ENCODE results near the gene AFDN. TPM values are rescaled to one million over a fixed set of nuclear protein-coding genes. Genes with fewer than 3 reads are reported as not detected.

Gene AFDN
- total RNA-seq, 1 donor, result 13.1 TPM

DNA sequence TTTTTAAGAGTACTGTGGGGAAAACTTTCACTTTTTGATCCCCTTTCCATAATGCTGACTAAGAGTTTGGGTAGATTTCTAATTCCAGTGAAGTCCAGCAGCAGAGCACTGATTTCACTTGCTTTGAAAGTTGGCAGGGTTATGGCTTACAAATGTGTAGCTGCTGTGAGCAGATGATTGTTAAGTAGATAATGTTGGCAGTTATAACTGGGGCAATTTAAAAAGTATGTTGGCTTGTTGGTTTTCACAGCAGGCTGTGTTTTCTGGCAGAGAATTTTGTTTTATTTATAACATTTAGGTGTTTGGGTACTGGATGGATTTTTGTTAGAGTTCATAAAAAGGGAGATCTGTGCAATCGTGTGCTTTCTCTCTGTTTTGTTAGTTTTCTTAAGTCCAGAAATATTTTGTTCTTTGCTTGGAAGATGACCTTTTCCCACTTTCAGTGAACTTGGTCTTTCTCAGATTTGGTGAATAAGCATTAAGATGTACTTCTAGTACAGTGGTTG lies 31.4 kb downstream of the AFDN start:
- Histone ChIP-seq H3K4me1 (ENCODE audit: insufficient read depth, low read length) (no peaks in the 10 kb centered on the region), H3K9me3 (ENCODE audit: low read depth, low read length) (no peaks in the 10 kb centered on the region), H3K4me3 (ENCODE audit: low read length) (no peak overlapping the region), H3K27me3 (ENCODE audit: insufficient read depth, low read length) (peaks cover 10% of the 10 kb centered on the region)

- peaks cover 8% of the 10 kb centered on the region for H3K27me3 ChIP-seq (ENCODE audit: insufficient read depth, low read length)
- no peaks in the 10 kb centered on the region for H3K9me3 ChIP-seq (ENCODE audit: low read depth, low read length)
- no peaks in the 10 kb centered on the region for H3K4me1 ChIP-seq (ENCODE audit: insufficient read depth, low read length)
- no peak overlapping the region for H3K4me3 ChIP-seq (ENCODE audit: low read length)
Measured at GRCh38 chr6:167858842-167859664, 32.3 kb downstream of the AFDN start.

DNA sequence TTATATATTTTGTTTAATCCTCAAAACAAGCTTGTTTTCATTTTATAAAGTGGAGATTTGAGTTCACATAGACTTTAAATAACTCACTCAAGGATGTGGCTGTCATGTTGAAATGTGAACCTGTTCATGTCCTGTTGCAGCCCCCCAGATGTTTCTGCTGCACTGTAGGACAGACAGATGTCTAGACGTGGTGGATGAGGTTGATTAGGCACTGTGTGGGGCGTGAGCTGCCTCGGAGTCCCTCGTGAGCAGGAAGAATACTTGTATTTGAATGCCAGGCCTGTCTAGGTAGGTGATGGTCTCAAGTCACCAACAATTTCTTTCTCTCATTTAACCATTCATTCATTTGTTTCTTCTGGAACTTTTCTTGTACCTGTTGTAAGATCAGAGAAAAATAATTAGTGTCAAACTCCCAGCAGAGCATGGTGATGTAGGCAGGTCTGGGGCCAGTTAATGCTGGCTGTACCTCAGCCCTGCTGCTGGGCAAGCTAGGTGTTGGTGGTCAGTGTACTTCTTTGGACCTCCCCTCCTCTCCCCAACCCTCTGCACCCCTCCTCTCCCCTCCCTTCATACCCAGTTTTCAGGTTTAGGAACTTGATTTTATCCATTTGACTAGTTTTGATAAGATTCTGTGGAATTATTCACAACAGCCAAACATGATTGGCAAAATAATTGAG lies 34.0 kb downstream of the AFDN start:
- peaks cover 1% of the 10 kb centered on the region for H3K27me3 ChIP-seq (ENCODE audit: insufficient read depth, low read length)
- H3K9me3 ChIP-seq (ENCODE audit: low read depth, low read length), result no peaks in the 10 kb centered on the region
- H3K4me3 ChIP-seq (ENCODE audit: low read length), result no peak overlapping the region
- no peaks in the 10 kb centered on the region for H3K4me1 ChIP-seq (ENCODE audit: insufficient read depth, low read length)

DNA sequence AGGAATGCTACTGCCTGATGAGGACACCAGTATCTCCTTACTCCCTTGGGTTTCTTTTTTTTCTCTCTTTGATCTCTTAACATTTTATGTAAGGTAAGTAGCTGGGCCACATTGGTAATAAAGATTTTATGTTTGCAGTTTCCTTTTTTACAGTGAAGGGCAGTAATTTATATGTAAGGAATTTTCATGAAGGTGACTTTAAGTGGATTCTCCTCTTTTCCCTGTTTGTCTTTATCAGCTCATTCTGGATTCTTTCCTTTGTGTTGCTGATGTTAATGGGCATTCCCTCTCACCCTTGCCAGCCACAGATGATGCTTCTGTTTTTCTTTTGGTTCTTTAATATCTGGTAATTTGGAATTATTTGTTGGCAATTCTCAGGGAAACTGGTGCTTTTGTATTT lies 34.7 kb downstream of the AFDN start:
- no peaks in the 10 kb centered on the region for H3K4me1 ChIP-seq (ENCODE audit: insufficient read depth, low read length)
- no peaks in the 10 kb centered on the region for H3K27me3 ChIP-seq (ENCODE audit: insufficient read depth, low read length)
- no peak overlapping the region for H3K4me3 ChIP-seq (ENCODE audit: low read length)
- no peaks in the 10 kb centered on the region for H3K9me3 ChIP-seq (ENCODE audit: low read depth, low read length)

GRCh38 chr6:167863897-167864296 lies 37.2 kb downstream of the AFDN start:
- no peaks in the 10 kb centered on the region for H3K9me3 ChIP-seq (ENCODE audit: low read depth, low read length)
- H3K27me3 ChIP-seq (ENCODE audit: insufficient read depth, low read length), result no peaks in the 10 kb centered on the region
- no peak overlapping the region for H3K4me3 ChIP-seq (ENCODE audit: low read length)
- H3K4me1 ChIP-seq (ENCODE audit: insufficient read depth, low read length), result no peaks in the 10 kb centered on the region

DNA sequence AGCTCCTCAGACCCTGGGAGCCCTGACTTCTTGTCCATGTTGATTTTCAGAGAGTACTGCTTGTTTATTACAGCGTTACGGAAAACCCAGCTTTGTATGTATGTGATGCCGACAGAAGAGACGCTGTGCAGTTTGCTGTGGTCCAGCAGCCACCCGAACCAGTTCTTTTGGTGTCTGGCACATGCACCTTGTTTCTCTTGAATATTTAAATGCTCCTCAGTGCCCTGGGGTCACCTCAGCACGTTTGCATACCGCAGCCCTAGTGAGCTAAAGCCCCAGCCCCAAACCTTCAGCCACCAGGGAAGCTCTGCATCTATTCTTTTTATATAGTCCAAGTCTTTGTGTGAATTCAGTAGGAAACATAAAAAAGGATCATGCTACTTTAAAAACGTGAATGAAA lies 39.9 kb downstream of the AFDN start:
- no peaks in the 10 kb centered on the region for H3K27me3 ChIP-seq (ENCODE audit: insufficient read depth, low read length)
- H3K4me1 ChIP-seq (ENCODE audit: insufficient read depth, low read length), result no peaks in the 10 kb centered on the region
- H3K9me3 ChIP-seq (ENCODE audit: low read depth, low read length), result no peaks in the 10 kb centered on the region

GRCh38 chr6:167870321-167870720 lies 43.6 kb downstream of the AFDN start:
- Histone ChIP-seq H3K4me1 (ENCODE audit: insufficient read depth, low read length) (no peaks in the 10 kb centered on the region), H3K4me3 (ENCODE audit: low read length) (no peak overlapping the region), H3K9me3 (ENCODE audit: low read depth, low read length) (no peaks in the 10 kb centered on the region), H3K27me3 (ENCODE audit: insufficient read depth, low read length) (no peaks in the 10 kb centered on the region)

More for the DNA sequence above, 39.9 kb downstream of the AFDN start:
- no peak overlapping the region for H3K4me3 ChIP-seq (ENCODE audit: low read length)

- Histone ChIP-seq H3K4me1 (ENCODE audit: insufficient read depth, low read length) (no peaks in the 10 kb centered on the region), H3K4me3 (ENCODE audit: low read length) (no peak overlapping the region), H3K9me3 (ENCODE audit: low read depth, low read length) (no peaks in the 10 kb centered on the region), H3K27me3 (ENCODE audit: insufficient read depth, low read length) (no peaks in the 10 kb centered on the region)
Measured at GRCh38 chr6:167872538-167873210, 46.0 kb downstream of the AFDN start.

- Histone ChIP-seq H3K27me3 (ENCODE audit: insufficient read depth, low read length) (no peaks in the 10 kb centered on the region), H3K4me3 (ENCODE audit: low read length) (no peak overlapping the region)
Measured at GRCh38 chr6:167877994-167878779, 51.5 kb downstream of the AFDN start.

GRCh38 chr6:167879612-167880011 lies 52.9 kb downstream of the AFDN start:
- no peaks in the 10 kb centered on the region for H3K27me3 ChIP-seq (ENCODE audit: insufficient read depth, low read length)
- no peaks in the 10 kb centered on the region for H3K9me3 ChIP-seq (ENCODE audit: low read depth, low read length)
- no peaks in the 10 kb centered on the region for H3K4me1 ChIP-seq (ENCODE audit: insufficient read depth, low read length)
- H3K4me3 ChIP-seq (ENCODE audit: low read length), result no peak overlapping the region

More at GRCh38 chr6:167877994-167878779, 51.5 kb downstream of the AFDN start:
- H3K9me3 ChIP-seq (ENCODE audit: low read depth, low read length), result no peaks in the 10 kb centered on the region
- H3K4me1 ChIP-seq (ENCODE audit: insufficient read depth, low read length), result no peaks in the 10 kb centered on the region

DNA sequence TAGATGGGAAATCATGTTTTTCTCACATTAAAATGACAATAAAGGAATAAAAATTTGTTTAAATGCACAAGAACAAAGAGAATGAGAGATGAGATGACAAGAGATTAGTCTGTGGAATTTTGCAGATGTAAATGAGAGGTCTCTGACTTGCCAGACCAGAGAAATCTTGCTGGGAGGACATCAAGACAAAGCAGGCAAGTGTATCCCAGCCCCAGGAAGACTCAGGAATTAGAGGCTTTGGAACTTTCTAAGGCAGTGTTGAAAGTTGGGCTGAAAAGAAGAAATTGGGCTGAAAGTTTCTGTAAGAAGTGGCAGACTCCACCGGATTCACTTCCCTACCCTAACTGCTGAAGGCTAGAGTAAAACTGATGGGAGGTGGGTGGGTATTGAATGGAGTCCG lies 54.6 kb downstream of the AFDN start:
- Histone ChIP-seq H3K9me3 (ENCODE audit: low read depth, low read length) (no peaks in the 10 kb centered on the region), H3K4me3 (ENCODE audit: low read length) (no peak overlapping the region), H3K4me1 (ENCODE audit: insufficient read depth, low read length) (no peaks in the 10 kb centered on the region), H3K27me3 (ENCODE audit: insufficient read depth, low read length) (no peaks in the 10 kb centered on the region)

- H3K27me3 ChIP-seq (ENCODE audit: insufficient read depth, low read length), result no peaks in the 10 kb centered on the region
- no peaks in the 10 kb centered on the region for H3K9me3 ChIP-seq (ENCODE audit: low read depth, low read length)
- no peak overlapping the region for H3K4me3 ChIP-seq (ENCODE audit: low read length)
Measured at GRCh38 chr6:167882244-167882643, 55.5 kb downstream of the AFDN start.

DNA sequence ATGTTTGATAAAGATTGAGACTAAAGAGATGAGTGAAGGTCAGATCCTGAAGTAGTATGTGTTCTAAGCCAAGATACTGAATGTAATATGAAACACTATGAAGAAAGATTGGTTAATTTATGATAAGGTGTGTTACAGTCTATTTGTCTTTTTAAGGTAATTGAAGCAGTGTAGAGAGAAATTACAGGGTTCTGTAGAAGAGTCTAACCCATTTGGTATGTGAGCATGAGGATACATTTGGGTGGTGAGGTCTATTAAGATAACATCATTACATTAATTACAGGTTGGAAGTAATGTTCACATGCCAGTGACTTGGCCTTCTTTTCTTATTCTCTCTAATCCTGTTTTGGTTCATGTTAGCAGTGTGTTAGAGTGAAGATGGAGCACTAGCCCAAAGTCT lies 61.4 kb downstream of the AFDN start:
- Histone ChIP-seq H3K27me3 (ENCODE audit: insufficient read depth, low read length) (no peaks in the 10 kb centered on the region), H3K4me3 (ENCODE audit: low read length) (no peak overlapping the region), H3K9me3 (ENCODE audit: low read depth, low read length) (no peaks in the 10 kb centered on the region)

More at GRCh38 chr6:167882244-167882643, 55.5 kb downstream of the AFDN start:
- H3K4me1 ChIP-seq (ENCODE audit: insufficient read depth, low read length), result no peaks in the 10 kb centered on the region

More for the DNA sequence above, 61.4 kb downstream of the AFDN start:
- no peaks in the 10 kb centered on the region for H3K4me1 ChIP-seq (ENCODE audit: insufficient read depth, low read length)
